K562 (cell line): ENCODE data around the gene ILK. TPM values are rescaled to one million over a fixed set of nuclear protein-coding genes. Genes with fewer than 3 reads are reported as not detected.
A peak's percentile ranks its signal among the peaks of the same experiment; 100 is the strongest.

Source experiments
- ARID4B ChIP-seq: sonication (generic); formaldehyde crosslinking; IDR thresholded peaks from 2 replicates; pipeline ENCODE4 v1.8.0; 2022; ENCODE audit warnings: mild to moderate bottlenecking, missing genetic modification reagents
- CHD2 ChIP-seq: IDR thresholded peaks from 2 replicates; pipeline ENCODE4 v1.6.1; 2011; ENCODE audit warnings: low read depth, low read length
- CTCFL ChIP-seq: IDR thresholded peaks from 2 replicates; pipeline ENCODE4 v1.6.1; 2011; ENCODE audit warnings: borderline replicate concordance, low read depth, mild to moderate bottlenecking, moderate library complexity, low read length; ENCODE audit not compliant: insufficient read depth, poor library complexity, severe bottlenecking
- ERF ChIP-seq: fragments of 450-650 bp; formaldehyde crosslinking; IDR thresholded peaks from 2 replicates; pipeline ENCODE4 v1.4.0; 2020; ENCODE audit warnings: mild to moderate bottlenecking, mixed read lengths
- MCM5 ChIP-seq: fragments of 450-650 bp; IDR thresholded peaks from 2 replicates; pipeline ENCODE4 v1.6.1; 2016; ENCODE audit warnings: low read depth
- NFRKB ChIP-seq: fragments of 450-650 bp; IDR thresholded peaks from 2 replicates; pipeline ENCODE4 v1.6.1; 2016; ENCODE audit warnings: low read depth
- NR2C1 ChIP-seq, 2 experiments: fragments of 450-650 bp; IDR thresholded peaks; 2 replicates each; pipeline ENCODE4 v1.6.1; 2017; ENCODE audit warnings: mild to moderate bottlenecking in 2 of 2, antibody characterized with exemption in 1 of 2, inconsistent platforms in 1 of 2, missing compliant biosample characterization in 1 of 2, missing genetic modification characterization in 1 of 2
- PKNOX1 ChIP-seq: fragments of 450-650 bp; IDR thresholded peaks from 2 replicates; pipeline ENCODE4 v1.6.1; 2016
- POLR2AphosphoS2 ChIP-seq: IDR thresholded peaks from 2 replicates; pipeline ENCODE4 v1.6.1; 2012; ENCODE audit warnings: low read length, improper control_type of control experiment
- PTRF ChIP-seq: fragments of 450-650 bp; IDR thresholded peaks from 2 replicates; pipeline ENCODE4 v1.6.1; 2016; ENCODE audit warnings: mild to moderate bottlenecking, missing genetic modification characterization, missing compliant biosample characterization
- RBBP5 ChIP-seq: fragments of 200-600 bp; sonication (generic); IDR thresholded peaks from 2 replicates; pipeline ENCODE4 v1.6.1; 2012; ENCODE audit warnings: borderline replicate concordance, mild to moderate bottlenecking, low read length, control low read depth, inconsistent platforms; ENCODE audit not compliant: insufficient read depth, poor library complexity, severe bottlenecking
- RCOR1 ChIP-seq, 2 experiments: IDR thresholded peaks; 2 replicates each; pipeline ENCODE4 v1.6.1; 2012; ENCODE audit warnings: low read depth in 2 of 2, low read length in 2 of 2, borderline replicate concordance in 1 of 2, improper control_type of control experiment in 1 of 2
- SLC30A9 ChIP-seq: fragments of 250-450 bp; sonication (Bioruptor Pico); IDR thresholded peaks from 2 replicates; pipeline ENCODE4 v1.8.0; 2022; ENCODE audit warnings: mild to moderate bottlenecking, moderate library complexity
- SMAD3 ChIP-seq: fragments of 450-650 bp; formaldehyde crosslinking; conservative IDR thresholded peaks from 2 replicates; pipeline ENCODE4 v1.4.0; 2020; ENCODE audit warnings: mild to moderate bottlenecking
- USF1 ChIP-seq: sonication (generic); formaldehyde crosslinking; IDR thresholded peaks from 2 replicates; pipeline ENCODE4 v1.9.0; 2022; ENCODE audit warnings: mild to moderate bottlenecking, missing genetic modification reagents
- ZNF398 ChIP-seq: fragments of 250-450 bp; sonication (Bioruptor Pico); IDR thresholded peaks from 2 replicates; pipeline ENCODE4 v1.8.0; 2021; ENCODE audit warnings: moderate library complexity, mild to moderate bottlenecking, inconsistent platforms
- polyA plus RNA-seq, 8 experiments: library from polyadenylated mRNA; depleted of rRNA in 4 of 8; stranded (reverse) in 5 of 8; unstranded in 3 of 8; fragments of >200 nt; fragmentation: Nextera tagmentation in 2 of 8; fragmentation: Illumina TruSeq in 1 of 8; extraction: Ambion mirVana in 2 of 8; extraction: Trizol in 1 of 8; gene quantifications; 2 replicates each; pipeline versions ENCODE4 v1.2.1 to v1.2.3, GENCODE V29; 2011 to 2014; ENCODE audit warnings: inconsistent platforms in 1 of 8, missing spikeins in 1 of 8
- total RNA-seq, 7 experiments: library from RNA; depleted of rRNA in 6 of 7; stranded (reverse); fragments of >200 nt in 6 of 7; fragmentation: Illumina TruSeq in 2 of 7; extraction: Trizol in 2 of 7; gene quantifications; 2 replicates each; pipeline versions ENCODE4 v1.2.1 to v1.2.3, GENCODE V29; 2011 to 2021; ENCODE audit warnings: low replicate concordance in 1 of 7

The ILK gene
- total and polyA plus RNA-seq, 9 of the 15 experiments (the other 6 are each of a cell fraction or from before 2014, with no cell fraction given), result 43.3 to 95.9 (median 58.9) TPM

GRCh38 chr11:6568191-6568918 lies 35.2 kb upstream of the ILK start (continued):
- peak; percentile 98 for TF ChIP-seq ARID4B (CRISPR knock-in tag)
- no peak for TF ChIP-seq NR2C1 (IDR thresholded peaks at IDR 0.05)
- TF ChIP-seq NR2C1 (tag; IDR thresholded peaks at IDR 0.05), result 0 out of 2 replicates have a peak, but pooled peaks have one; percentile 19
- no peak for TF ChIP-seq NFRKB
- no peak for TF ChIP-seq PTRF (tag)
- TF ChIP-seq ERF (CRISPR knock-in tag), result no peak
- TF ChIP-seq ZNF398 (CRISPR knock-in tag), result no peak
- TF ChIP-seq USF1, result peak; percentile 45; the same call in 1 of the 2 replicates
- TF ChIP-seq RCOR1 (IDR thresholded peaks at IDR 0.05; ENCODE audit: borderline replicate concordance in 1 of 2, low read depth in 2 of 2, low read length in 2 of 2), result peak in 1 of 2 experiments; percentile 45; a peak in 2 of 4 replicates
- TF ChIP-seq MCM5, result no peak
- 0 out of 2 replicates have a peak, but pooled peaks have one; percentile 34 for TF ChIP-seq SMAD3 (CRISPR knock-in tag)
- TF ChIP-seq CTCFL, result no peak
- TF ChIP-seq POLR2AphosphoS2, result no peak
- no peak for TF ChIP-seq SLC30A9
- TF ChIP-seq PKNOX1, result peak; percentile 98
- no peak for TF ChIP-seq CHD2
- TF ChIP-seq RBBP5, result no peak
